Pancreas (tissue), 10 donors: ENCODE measurements around the gene ARHGAP40. TPM values are rescaled to one million over a fixed set of nuclear protein-coding genes. Genes with fewer than 3 reads are reported as not detected.

Source experiments
- ATAC-seq, 4 donors: fragments of 200-7000 bp; cut with Tn5 transposase; one replicate each; pipeline versions ENCODE4 v1.8.0 to v1.9.1; 2020; ENCODE audit warnings: mild to moderate bottlenecking in 4 of 4, moderate library complexity in 4 of 4
- DNase-seq, 6 donors: peaks; one replicate each; pipeline ENCODE4 v3.0.0-alpha.2; 2020
- FAIRE-seq: peaks from 2 replicates; lab custom pipeline; 2012; peaks lifted over from hg19 to GRCh38; lab: Jason Lieb, UNC
- H3K27ac ChIP-seq, 4 donors: fragments of 200-600 bp; sonication (generic); 1 replicate in 3 of 4; 2 replicates in 1 of 4; pipeline versions ENCODE4 v1.5.0 to v1.8.0; 2020
- H3K27me3 ChIP-seq, 4 donors: fragments of 200-600 bp; one replicate each; pipeline ENCODE4 v1.8.0; 2021
- H3K36me3 ChIP-seq, 3 donors: fragments of 200-600 bp; sonication (generic) in 1 of 3; one replicate each; pipeline versions ENCODE4 v1.5.0 to v1.8.0; 2020 to 2021
- H3K4me1 ChIP-seq, 3 donors: fragments of 200-600 bp; one replicate each; pipeline ENCODE4 v1.8.0; 2021
- H3K4me3 ChIP-seq, 4 donors: fragments of 200-600 bp; sonication (generic) in 2 of 4; one replicate each; pipeline versions ENCODE4 v1.5.0 to v1.8.0; 2020 to 2021
- H3K9me3 ChIP-seq, 4 donors: fragments of 200-600 bp; one replicate each; pipeline ENCODE4 v1.8.0; 2021
- CTCF ChIP-seq, 4 donors: fragments of 200-600 bp; sonication (generic) in 3 of 4; IDR thresholded peaks; one replicate each; pipeline versions ENCODE4 v1.5.0 to v1.8.0; 2021; ENCODE audit warnings: antibody characterized with exemption in 4 of 4
- WGBS, 2 donors: extraction: QIAGEN DNeasy Blood & Tissue Kit; methylation state at CpG; one replicate each; pipeline ENCODE4 v1.1.7; 2013; 5-methylcytosine and 5-hydroxymethylcytosine counted together
- intact Hi-C, 3 donors: fragments of 100-400 bp; cut with DNase I; formaldehyde crosslinking; loops; one replicate each; pipeline versions ENCODE4 v1.11.1 to v1.14.2; 2022
- polyA plus RNA-seq, 2 donors: library from polyadenylated mRNA; stranded (reverse); fragments of 200-250 nt; gene quantifications; one replicate each; pipeline ENCODE4 v1.2.3, GENCODE V29; 2013
- total RNA-seq, 6 donors: library from RNA; stranded (reverse); fragmentation: NEBNext Ultra II Directional in 4 of 6; extraction: Animal tissue kit (Norgen Biotek cat#: 25700) in 4 of 6; gene quantifications; one replicate each; pipeline versions ENCODE4 v1.2.1 to v1.2.4, GENCODE V29; 2021 to 2023
- donor health status: healthy with polysubstance abuse.
- donor health status: DM: no; HTN: no; CAD: no; lungs with moderate emphysema.
- donor health status: DM: no; HTN: no; CAD: no.
- donor health status: control.
- donor health status: control.
- donor health status: Bipolar disorder and iron deficiency.
- donor health status: DM: yes; HTN: yes; CAD: no.
- donor health status: DM: no; HTN: no; CAD: no.
- donor health status: DM: no; HTN: no; CAD: no.
- donor health status: DM: yes; HTN: yes; CAD: no.

The ARHGAP40 gene
- total and polyA plus RNA-seq, 8 donors = 0.08 to 0.23 (median 0.23) TPM; not detected in 5

GRCh38 chr20:38665094-38665493, 63.5 kb downstream of the ARHGAP40 start:
- H3K27me3 ChIP-seq = peaks cover 0 to 12% (median 0%) of the 10 kb centered on the region in 4 donors
- H3K4me3 ChIP-seq = no peak overlapping the region
- intact Hi-C loops = no loop called here
- TF ChIP-seq CTCF (IDR thresholded peaks at IDR 0.05) = no peak
- ATAC-seq (no peak), DNase-seq (no peak), FAIRE-seq (no peak)
- H3K9me3 ChIP-seq = no peaks in the 10 kb centered on the region
- H3K36me3 ChIP-seq = no peaks in the 10 kb centered on the region
- no peak overlapping the region for H3K27ac ChIP-seq
- 34 to 61% methylated on average over 3 of the region's 3 CpGs for WGBS, 2 donors
- H3K4me1 ChIP-seq = no peaks in the 10 kb centered on the region

- Histone ChIP-seq H3K4me1 (no peaks in the 10 kb centered on the region), H3K36me3 (no peaks in the 10 kb centered on the region), H3K27ac (no peak overlapping the region), H3K27me3 (peaks cover 0 to 12% (median 0%) of the 10 kb centered on the region in 4 donors), H3K4me3 (no peak overlapping the region), H3K9me3 (no peaks in the 10 kb centered on the region)
- ATAC-seq (no peak), FAIRE-seq (no peak), DNase-seq (no peak)
- 48 to 49% methylated on average over 11 of the region's 11 CpGs for WGBS, 2 donors
- intact Hi-C loops = no loop called here
- no peak for TF ChIP-seq CTCF (IDR thresholded peaks at IDR 0.05)
Observed at GRCh38 chr20:38665506-38666285, 64.1 kb downstream of the ARHGAP40 start.

- H3K9me3 ChIP-seq = no peaks in the 10 kb centered on the region
- H3K36me3 ChIP-seq = no peaks in the 10 kb centered on the region
- no peaks in the 10 kb centered on the region for H3K4me1 ChIP-seq
- H3K27ac ChIP-seq = no peak overlapping the region
- FAIRE-seq = no peak
- 56 to 58% methylated on average over 6 of the region's 6 CpGs for WGBS, 2 donors
- no peak overlapping the region for H3K4me3 ChIP-seq
- TF ChIP-seq CTCF (IDR thresholded peaks at IDR 0.05) = no peak
- H3K27me3 ChIP-seq = peaks cover 0 to 12% (median 0%) of the 10 kb centered on the region in 4 donors
- intact Hi-C loops = no loop called here
- no peak for DNase-seq
- ATAC-seq = no peak
Observed at GRCh38 chr20:38667417-38667956, 65.9 kb downstream of the ARHGAP40 start.

GRCh38 chr20:38669688-38670087, 68.1 kb downstream of the ARHGAP40 start:
- Histone ChIP-seq H3K27ac (no peak overlapping the region), H3K9me3 (no peaks in the 10 kb centered on the region), H3K4me1 (peaks cover 0 to 3% (median 0%) of the 10 kb centered on the region in 3 donors), H3K4me3 (no peak overlapping the region), H3K36me3 (no peaks in the 10 kb centered on the region), H3K27me3 (peaks cover 0 to 10% (median 4%) of the 10 kb centered on the region in 4 donors)
- ATAC-seq (no peak), DNase-seq (no peak), FAIRE-seq (no peak)
- TF ChIP-seq CTCF (IDR thresholded peaks at IDR 0.05) = no peak
- intact Hi-C loops = no loop called here

- DNase-seq (no peak), ATAC-seq (no peak), FAIRE-seq (no peak)
- no peak for TF ChIP-seq CTCF (IDR thresholded peaks at IDR 0.05)
- no peaks in the 10 kb centered on the region for H3K9me3 ChIP-seq
- intact Hi-C loops = no loop called here
- H3K4me1 ChIP-seq = peaks cover 0 to 3% (median 0%) of the 10 kb centered on the region in 3 donors
- H3K27ac ChIP-seq = no peak overlapping the region
- H3K27me3 ChIP-seq = peaks cover 0 to 8% (median 4%) of the 10 kb centered on the region in 4 donors
- no peaks in the 10 kb centered on the region for H3K36me3 ChIP-seq
- H3K4me3 ChIP-seq = no peak overlapping the region
- 52 to 62% methylated on average over 3 of the region's 3 CpGs for WGBS, 2 donors
Observed at GRCh38 chr20:38670786-38671185, 69.2 kb downstream of the ARHGAP40 start.
